GM21367 (cell line): ENCODE results near the gene CKLF.

Experiments
- ATAC-seq: cut with Tn5 transposase; IDR thresholded peaks from one replicate; pipeline ENCODE4 v1.9.1; 2021; ENCODE audit not compliant: unreplicated experiment

CKLF gene

DNA sequence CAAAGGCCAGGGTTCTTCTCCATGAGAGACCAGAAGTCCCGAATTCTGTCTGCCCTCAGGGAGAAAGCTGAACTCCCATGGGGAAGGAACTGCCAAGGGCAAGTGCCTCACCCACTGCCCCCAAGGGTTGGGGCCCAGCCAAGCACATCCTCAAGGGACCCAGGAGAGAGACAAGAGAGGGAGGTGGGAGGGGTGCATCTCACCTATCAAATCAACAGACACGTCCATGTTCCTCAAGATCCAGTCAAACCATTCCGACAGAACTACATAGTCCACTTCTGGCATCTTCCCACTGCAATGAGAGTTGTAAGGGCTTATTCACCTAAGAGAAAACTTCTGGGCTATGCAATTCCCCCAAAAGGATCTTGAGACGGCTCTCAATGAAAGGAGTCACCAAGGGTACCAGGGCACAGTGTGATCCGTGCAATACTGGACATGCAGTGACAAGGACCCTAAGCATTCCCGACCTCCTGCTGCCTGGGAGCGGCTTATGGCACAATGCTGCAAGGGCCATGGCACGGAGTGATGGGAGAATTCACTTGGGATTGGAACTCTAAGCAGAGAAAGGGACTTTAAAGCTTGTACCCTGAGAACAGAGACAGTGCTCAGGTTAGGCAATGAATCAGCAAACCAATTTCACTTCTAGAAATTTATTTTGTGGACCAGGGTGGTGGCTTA, 34.7 kb upstream of the CKLF start:
- no peak for ATAC-seq

DNA sequence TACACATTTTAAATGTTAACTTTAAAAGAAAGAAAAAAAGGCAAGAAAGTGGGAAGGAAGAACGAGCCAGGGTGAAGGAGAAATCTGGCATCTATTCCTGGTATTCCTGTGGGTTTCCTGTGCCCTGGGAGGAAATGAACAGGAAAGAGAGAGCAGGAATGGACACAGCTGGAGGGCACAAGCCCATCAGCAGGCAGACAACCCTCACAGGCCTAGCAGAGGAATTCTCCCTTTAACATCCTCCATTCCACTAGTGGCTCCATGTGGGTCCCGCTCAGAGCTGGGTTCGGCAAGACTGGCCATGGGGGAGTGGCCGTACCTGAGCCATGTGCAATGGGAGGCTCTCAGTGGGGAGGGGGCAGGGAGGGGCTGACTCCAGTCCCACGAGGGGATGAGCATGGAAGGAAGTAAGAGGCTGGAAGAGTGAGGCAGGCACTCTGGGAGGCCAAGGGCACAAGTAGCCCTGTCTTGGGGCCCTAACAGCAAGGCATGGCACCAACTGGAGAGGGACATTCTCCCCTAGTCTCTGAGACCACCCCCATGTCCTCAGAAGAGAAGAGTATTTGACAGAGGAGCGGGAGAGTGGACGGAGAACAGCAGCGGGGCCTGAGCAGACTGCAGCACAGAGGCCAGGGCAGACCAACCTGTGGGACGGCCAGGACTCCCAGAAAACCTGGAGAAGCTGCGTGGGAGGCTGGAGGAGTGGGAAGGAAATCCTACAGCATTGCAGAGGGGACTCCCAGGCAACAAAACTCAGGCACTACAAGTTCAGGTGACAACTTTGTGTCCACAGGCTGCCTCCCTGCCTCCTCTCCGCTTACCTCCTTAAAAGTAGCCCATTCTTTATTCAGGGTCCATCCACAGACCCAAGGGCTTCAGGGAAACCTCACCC, 32.6 kb upstream of the CKLF start:
- no peak for ATAC-seq

DNA sequence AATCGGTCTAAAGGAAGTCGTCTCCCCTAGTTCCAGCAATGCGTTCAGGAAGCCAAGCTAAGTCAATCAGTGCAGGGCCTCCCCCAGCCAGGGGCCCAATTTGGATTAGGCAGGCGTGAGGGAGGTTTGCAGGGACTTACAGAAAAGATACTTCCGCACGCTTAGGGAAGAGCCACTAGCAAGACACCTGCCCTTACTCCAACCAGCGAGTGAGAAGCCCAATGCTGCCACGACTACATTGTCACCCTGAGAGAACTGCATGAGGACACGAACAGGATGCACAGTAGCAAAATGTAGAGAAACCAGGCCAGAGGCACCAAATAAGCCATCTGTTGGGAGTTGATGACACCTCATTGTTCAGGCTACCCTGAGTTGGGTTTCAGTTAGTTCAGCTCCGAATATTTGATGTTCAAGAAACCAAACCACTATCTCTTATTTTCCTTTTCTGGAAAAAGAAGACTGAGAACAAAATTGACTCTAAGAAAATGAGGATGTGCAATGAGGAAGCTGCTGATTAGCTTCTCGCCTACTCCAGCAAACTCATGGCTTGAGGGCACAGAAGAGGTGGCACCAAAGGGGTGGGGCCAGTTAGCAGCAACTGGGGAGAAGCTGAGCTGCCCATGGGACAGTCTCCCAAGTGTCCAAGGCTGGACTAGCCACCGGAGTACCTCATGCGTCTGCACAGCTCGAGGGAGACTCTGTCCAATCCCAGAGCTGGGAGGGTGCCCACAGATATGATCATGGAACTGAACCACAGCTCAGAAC, 31.8 kb upstream of the CKLF start:
- ATAC-seq, result no peak

DNA sequence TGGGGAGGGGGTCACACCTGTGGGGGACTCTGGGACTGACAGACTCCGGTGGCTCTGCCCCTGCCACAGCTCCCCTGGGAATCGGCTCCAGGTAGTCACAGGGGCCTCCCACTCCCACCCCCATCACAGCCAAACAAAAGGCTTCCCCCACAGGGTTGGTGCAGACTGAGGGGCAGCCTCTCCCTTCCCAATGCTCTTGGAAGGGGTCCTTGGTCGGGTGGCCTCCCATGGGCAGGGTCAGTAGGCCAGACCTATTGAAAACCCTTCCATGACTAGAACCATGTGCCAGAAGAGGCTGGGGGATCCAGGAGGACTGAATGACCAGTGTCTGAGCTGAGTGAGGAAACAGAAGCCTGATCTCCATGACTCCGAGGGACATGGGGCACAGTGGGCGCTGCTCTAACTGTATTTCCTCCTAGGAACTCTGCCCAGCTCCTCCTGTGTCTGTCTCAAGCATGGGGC, 31.1 kb upstream of the CKLF start:
- ATAC-seq, result no peak

DNA sequence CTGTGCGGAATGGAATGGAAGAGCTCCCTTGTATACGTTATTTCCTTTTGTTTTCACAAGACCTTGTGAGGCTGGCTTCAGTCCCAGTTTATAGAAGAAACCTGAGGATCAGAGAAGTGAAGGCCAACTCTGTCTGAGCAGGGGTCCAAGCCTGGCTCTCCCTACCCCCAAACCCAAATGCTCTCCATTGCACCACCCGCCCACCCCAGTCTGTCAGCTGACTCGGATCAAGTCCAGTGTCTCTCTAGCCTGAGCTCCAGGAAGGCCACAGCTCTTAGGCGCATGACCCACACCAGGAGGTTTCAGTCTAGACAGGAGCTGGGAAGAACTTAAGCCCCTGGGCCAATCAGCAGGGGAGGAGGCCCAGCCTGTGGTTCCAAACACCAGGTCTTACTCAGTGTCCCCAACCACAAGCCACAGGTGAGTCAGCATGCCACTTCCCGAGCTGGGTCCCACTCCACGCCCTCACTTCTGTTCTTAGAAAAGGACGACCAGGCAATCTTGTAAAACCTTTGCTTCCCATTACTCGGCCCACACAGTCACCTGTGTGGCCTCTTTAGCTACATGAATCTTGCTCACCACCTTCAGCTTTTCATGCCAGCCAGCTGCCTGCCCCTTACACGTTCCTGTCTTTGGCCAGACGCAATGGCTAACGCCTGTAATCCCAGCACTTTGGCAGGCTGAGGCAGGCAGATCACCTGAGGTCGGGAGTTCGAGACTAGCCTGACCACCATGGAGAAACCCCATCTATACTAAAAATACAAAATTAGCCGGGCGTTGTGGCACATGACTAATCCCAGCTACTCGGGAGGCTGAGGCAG, 30.2 kb upstream of the CKLF start:
- peak; percentile 48 for ATAC-seq

DNA sequence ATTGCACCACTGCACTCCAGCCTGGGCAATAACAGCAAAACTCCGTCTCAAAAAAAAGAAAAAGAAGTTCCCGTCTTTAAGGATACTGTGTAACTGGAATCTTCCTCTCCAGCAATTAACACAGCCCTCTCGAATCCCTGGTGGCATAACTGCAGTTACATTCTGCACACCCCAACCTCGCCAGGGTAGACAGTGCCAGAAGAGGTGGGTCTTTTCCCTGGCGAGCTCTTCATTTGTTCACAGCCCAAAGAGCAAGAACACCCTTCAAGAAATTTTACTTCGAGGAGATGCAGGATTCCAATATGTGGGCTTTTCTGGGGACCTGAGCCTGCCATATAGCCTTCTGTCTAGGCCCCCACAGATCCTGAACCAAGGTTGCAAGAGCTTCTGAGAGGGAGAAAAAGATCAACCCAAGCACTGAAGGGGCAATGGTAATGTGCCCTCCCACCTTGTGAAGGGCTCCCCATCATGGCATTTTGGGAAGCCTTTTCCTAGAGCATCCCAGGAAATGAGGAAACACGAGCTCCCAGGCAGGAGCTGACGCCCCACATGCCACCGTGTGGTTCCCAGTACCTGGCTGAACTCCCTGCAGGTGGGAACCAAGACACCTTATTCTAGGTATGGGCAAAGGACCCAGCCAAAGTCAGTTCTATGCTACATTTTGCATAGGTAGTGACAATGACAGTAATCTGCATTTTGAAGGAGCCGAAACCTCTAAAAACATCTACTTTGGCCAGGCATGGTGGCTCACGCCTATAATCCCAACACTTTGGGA, 29.4 kb upstream of the CKLF start:
- no peak for ATAC-seq

DNA sequence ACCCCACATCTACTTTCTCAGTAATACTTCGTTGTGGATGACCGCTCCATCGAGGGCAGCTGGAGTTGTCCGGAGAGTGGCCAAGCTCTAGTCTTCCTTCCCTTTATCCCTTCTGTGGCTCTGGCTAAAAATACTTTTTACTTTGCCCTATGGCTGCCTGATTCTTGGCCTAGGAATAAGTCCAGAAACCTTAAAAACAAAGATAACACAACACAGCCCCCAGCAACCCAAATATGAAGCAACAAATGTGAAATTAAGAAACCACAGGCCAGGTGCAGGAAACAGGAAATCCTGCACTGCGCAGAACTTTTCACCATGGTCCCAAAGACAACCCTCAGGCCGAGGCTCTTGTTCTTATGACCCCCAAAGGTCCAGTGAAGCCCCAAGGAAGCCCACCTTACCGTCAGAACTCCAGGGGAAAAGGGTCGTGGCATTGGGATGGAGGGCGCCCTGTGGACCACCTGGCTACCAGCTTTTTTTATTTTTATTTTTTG, 28.5 kb upstream of the CKLF start:
- no peak for ATAC-seq

DNA sequence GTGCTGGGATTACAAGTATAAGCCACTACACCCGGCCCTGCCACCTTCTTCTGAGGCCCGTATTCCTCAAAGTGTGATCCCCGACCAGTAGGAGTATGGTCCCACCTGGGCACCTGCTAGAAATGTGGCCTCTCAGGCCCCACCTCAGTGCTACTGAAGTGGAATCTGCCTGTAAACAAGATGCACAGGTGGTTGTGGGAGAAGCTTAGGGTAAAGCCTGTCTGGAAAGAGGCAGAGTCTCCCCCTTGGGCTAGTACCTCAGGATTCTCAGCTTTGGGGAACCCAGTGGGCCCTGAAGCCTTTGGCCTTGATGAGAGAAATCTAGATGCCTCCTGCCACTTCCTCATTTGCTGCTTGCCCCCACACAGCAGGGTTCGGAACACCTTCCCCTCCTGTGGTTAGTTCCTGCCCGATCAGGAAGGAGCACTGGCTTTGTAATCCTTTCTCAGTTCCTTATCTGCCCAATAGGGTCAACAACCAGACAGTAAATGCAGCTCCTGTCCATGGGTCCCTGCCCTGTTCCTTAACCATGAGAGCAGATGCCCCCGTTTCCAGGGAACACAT, 27.7 kb upstream of the CKLF start:
- peak; percentile 57 for ATAC-seq

DNA sequence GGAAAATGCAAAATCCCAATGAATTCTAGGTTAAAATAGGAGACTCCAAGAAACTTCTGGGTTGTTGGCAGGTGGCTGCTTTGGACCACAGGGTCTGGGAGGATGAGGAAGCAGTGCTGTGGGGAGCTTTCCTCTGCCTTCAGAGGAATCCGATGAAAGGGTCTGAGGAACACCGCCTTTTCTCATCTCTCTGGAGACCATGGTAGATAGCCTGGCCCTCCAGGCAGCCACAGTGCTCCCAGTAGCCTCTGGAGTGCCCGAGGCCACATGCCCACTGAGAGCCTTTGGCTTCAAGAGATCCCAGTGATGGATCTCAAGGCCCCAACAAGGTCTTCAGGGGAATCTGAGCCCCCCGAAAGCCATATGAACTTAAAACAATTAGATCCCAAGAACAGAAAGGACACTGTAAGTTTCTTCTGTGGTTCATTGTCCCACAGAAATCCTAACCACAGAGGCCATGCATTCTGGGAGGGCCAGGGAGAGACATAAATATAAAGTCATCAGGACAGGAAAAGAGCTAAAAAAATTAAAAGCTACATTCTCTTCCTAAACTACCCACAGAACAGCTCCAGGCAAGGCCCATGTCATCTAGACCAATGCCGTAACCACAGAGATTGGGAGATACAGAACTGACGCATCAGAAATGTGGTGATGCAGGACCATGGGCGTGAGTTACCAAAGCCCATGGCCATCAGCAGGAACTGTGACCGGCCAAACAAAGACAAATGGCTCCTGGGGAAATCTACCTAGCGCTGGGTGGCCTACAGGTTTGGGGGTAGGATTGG, 26.8 kb upstream of the CKLF start:
- ATAC-seq, result no peak

DNA sequence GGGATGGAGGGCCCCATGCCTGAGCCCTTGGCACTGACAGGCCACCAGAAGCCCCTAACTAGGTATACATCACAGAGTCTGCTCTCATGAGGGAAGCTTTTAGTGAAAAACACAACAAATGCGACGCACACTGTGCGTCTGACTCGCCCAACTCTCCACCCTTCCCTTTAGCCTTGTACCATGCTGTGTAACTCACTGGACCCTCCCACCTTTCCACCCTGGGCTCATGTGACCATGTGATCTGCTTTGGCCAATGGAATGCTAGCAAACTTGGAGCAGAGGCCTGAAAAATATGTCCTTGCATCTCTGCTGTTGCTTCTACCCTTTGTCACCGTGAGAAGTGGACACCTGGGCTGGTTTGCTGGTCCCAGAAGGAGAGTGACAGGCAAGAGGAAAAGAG, 24.1 kb upstream of the CKLF start:
- ATAC-seq, result no peak

DNA sequence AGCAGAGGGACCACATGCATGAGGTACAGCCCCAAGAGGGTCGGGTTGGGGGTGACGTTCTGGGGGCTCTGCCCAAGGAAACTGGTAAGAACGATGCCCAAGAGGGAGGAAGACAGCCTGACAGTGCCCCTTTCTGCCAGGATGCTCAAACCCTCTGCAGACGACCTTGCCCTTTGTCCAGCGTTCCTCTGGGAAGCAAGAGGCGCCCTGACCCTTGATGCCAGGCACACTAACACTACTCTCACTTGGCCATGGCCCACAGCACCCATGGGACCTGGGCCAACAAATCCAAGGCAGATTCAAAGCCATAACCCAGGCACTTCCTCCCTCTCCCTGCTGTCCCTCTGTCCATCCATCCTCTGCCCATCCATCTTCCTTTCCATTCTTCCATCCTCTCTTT, 22.9 kb upstream of the CKLF start:
- ATAC-seq, result no peak

DNA sequence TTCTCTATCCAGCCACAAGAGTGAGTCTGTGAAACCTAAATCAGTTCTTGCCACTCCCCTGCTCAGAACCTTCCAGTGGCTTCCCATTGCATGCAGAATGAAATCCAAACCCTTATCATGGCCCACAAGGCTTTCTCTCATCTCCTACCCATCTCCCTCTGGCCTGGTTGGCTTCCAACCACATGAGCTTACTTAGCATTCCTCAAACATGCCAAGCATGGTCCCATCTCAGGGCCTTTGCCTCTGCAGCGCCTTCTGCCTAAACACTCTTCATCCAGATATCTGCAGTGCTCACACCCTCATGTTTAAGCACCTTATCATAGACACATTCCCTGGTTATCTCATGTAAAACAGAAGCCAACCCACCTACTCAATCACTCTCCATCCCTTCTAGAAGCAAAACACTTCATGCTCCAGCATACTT, 18.0 kb upstream of the CKLF start:
- no peak for ATAC-seq

DNA sequence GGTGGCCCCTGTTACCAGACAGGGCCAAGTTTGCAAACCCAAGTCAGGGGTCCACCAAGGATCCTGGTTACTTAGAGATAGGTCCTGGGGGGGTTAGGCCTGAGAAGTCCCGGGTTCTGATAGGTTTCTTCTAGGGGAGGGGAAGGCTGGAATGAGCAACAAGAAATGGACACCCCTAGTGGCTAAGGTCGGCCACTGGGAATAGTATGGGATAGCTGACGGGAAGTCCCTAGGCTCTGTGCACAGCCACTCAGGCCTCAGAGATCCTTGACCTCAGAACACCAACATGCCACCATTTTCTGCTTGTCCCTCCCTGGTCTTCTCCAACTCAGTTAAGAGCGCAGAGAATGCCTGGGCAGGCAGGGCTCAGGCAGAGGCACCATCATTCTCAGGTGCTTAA, 15.9 kb upstream of the CKLF start:
- no peak for ATAC-seq

DNA sequence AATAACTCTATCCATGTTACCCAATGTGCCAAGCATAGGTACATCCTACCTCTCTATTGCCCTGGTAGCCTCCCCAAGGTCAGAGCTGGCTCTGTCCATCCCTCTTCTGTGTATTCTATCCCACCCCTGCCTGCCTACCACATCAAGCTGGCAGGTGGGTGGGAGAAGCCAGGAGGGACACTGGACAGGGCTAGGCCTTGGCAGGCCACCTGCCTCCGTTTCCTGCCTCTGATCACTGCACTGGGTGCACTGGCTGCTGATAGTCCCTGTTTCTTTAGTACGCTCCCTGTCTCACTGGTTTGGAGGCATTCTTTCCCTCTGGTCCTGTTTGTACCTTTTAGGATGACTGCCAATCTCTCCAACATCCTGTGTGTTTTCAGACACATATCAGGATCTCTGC, 15.1 kb upstream of the CKLF start:
- ATAC-seq, result no peak

DNA sequence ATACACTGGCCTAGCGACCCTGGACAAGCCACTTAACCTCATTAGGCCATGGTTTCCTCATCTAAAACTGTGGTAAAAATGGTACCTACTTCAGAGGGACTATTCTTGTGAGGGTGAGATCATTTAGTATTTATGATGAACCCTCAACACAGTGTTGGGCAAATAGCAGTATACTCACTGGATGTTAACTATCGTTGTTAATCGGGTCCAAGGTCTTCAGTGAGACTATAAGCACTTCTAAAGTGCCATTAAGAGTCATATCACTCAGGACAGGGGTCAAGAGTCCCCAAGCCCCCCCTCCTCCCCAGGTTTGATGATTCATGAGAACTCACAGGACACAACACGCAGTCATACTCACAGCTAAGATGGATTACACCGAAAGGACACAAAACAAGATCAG, 13.5 kb upstream of the CKLF start:
- no peak for ATAC-seq

DNA sequence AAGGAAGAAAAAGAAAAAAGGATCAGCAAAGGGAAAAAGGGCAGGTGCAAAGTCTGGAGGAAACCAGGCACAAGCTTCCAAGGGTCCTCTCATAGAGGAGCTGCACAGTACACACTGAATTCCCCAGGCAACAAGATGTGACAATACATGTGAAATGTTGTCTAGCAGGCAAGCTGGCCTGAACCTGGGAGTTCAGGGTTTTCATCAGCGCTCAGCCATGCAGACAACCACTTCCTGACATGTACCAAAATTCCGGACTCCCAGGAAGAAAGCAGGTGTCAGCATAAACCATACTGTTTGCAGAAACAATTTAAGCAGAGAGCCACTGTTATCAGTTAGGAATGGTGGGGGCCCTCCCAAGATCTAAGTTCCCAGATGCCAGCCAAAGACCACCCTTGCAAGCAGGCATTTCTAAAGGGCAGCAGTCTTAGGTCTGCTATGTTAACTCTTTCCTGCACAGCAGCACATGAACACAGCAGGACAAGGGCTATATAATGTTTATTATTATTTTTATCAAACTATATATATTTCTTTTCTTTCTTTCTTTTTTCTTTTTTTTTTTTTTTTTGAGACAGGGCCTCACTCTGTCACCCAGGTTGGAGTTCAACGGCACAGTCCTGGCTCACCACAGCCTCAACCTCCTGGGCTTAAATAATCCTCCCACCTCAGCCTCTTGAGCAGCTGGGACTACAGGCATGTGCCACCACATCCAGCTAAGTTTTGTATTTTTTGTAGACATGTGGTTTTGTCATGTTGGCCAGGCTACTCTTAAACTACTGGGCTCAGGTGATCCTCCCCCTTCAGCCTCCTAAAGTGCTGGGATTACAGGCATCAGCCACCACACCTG, 12.5 kb upstream of the CKLF start:
- peak; percentile 59 for ATAC-seq

DNA sequence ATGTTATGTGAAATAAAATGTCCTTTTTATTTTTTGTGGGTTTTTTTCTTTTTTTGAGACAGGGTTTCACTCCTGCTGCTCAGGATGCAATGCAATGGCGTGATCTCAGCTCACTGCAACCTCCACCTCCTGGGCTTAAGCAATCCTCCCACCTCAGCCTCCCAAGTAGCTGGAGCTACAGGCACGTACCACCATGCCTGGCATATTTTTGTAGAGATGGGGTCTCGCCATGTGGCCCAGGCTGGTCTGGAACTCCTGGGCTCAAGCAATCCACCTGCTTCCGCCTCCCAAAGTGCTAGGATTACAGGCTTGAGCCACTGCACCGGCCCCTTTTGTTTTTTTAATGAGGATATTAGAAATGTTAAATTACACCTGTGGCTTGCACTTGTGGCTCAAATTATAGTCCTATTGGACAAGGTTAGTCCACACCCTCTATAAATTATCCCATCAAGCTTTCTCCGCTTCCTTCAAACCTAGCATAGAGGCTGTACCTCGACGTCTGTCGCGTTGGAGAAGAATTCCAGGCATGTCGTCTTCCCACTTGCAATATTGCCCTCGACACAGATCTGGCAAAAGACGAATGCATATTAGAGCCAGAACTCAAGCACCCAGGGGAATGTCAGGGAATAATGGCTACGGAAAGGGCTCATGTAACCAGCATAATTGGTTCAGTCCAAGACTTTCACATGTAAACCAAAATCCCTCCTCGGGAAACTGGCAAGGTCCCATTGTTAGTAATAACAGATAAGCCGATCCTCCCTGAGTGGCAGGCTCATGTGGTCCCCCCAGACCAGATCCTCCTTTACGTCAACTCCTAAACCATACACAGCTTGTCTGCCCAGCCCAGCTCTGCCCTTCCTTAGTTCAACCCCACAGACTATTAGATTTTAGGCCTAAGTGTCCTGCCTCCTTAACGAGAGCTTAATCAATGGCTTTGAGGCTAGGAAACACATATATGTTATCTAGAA, 10.7 kb upstream of the CKLF start:
- ATAC-seq, result no peak
